Measurements from ENCODE around the gene VPS26A. TPM values are rescaled to one million over a fixed set of nuclear protein-coding genes. Genes with fewer than 3 reads are reported as not detected.
A peak's percentile ranks its signal among the peaks of the same experiment; 100 is the strongest.

VPS26A gene
- total RNA-seq, 1 experiment from 2014 or later: 44.7 TPM

- Histone ChIP-seq H3K9me2 (replicated peaks; ENCODE audit: low read length) (no peaks in the 10 kb centered on the region), H3K9me3 (ENCODE audit: low read length) (no peaks in the 10 kb centered on the region), H3K27ac (ENCODE audit: low read length) (no peak overlapping the region), H3K36me3 (ENCODE audit: low read depth, low read length) (peaks cover 32% of the 10 kb centered on the region; the same call in 1 of the 2 replicates), H3K4me3 (ENCODE audit: low read length) (peak overlapping the region; percentile 83), H2AFZ (ENCODE audit: low read length) (no peak overlapping the region), H3K4me1 (ENCODE audit: insufficient read depth, low read length) (peaks cover 23% of the 10 kb centered on the region), H4K20me1 (ENCODE audit: low read length) (peaks cover 25% of the 10 kb centered on the region), H3F3A (ENCODE audit: low read length, unreplicated experiment) (peaks cover 5% of the 10 kb centered on the region), H3K27me3 (ENCODE audit: low read length) (no peaks in the 10 kb centered on the region), H3K79me2 (ENCODE audit: low read length) (peaks cover 64% of the 10 kb centered on the region), H3K9ac (ENCODE audit: low read length) (peak overlapping the region; percentile 93), H3K4me2 (ENCODE audit: low read length) (peak overlapping the region; percentile 83)
- no TSS peak for BruUV-seq (replicated peaks)
- no peak for ATAC-seq
- TF ChIP-seq EZH2 (IDR thresholded peaks at IDR 0.05; ENCODE audit: low read length, unreplicated experiment) (no peak), CTCF (conservative IDR thresholded peaks at IDR 0.05; ENCODE audit: low read depth, low read length) (no peak), EZH2phosphoT487 (IDR thresholded peaks at IDR 0.05; ENCODE audit: borderline replicate concordance, low read length) (no peak)
- intact Hi-C loops (cut with micrococcal nuclease): loop anchor here (2.0 kb wide), 2 partner anchors 41 to 57 kb away; partner anchors contain the start of gene VPS26A
- no peak for DNase-seq
- ChIA-PET CTCF (no interaction called here), POLR2A (ENCODE audit: unreplicated experiment) (no interaction called here)
These were observed 57.5 kb downstream of the VPS26A start for GRCh38 chr10:69181433-69181832.

GRCh38 chr10:69182005-69182404 lies 58.0 kb downstream of the VPS26A start:
- no peaks in the 10 kb centered on the region for H3K9me2 ChIP-seq (replicated peaks; ENCODE audit: low read length)
- ATAC-seq: no peak
- peaks cover 5% of the 10 kb centered on the region for H3F3A ChIP-seq (ENCODE audit: low read length, unreplicated experiment)
- H2AFZ ChIP-seq (ENCODE audit: low read length): no peak overlapping the region
- no peak overlapping the region for H3K9ac ChIP-seq (ENCODE audit: low read length)
- H3K36me3 ChIP-seq (ENCODE audit: low read depth, low read length): peaks cover 37% of the 10 kb centered on the region
- no peaks in the 10 kb centered on the region for H3K27me3 ChIP-seq (ENCODE audit: low read length)
- peak overlapping the region; percentile 10; the same call in 1 of the 2 replicates for H3K4me2 ChIP-seq (ENCODE audit: low read length)
- TF ChIP-seq CTCF (conservative IDR thresholded peaks at IDR 0.05; ENCODE audit: low read depth, low read length) (no peak), EZH2phosphoT487 (IDR thresholded peaks at IDR 0.05; ENCODE audit: borderline replicate concordance, low read length) (no peak), EZH2 (IDR thresholded peaks at IDR 0.05; ENCODE audit: low read length, unreplicated experiment) (no peak)
- H3K4me1 ChIP-seq (ENCODE audit: insufficient read depth, low read length): peaks cover 23% of the 10 kb centered on the region
- H4K20me1 ChIP-seq (ENCODE audit: low read length): peaks cover 25% of the 10 kb centered on the region
- no peak overlapping the region for H3K27ac ChIP-seq (ENCODE audit: low read length)
- H3K9me3 ChIP-seq (ENCODE audit: low read length): no peaks in the 10 kb centered on the region
- H3K79me2 ChIP-seq (ENCODE audit: low read length): peaks cover 69% of the 10 kb centered on the region
- H3K4me3 ChIP-seq (ENCODE audit: low read length): no peak overlapping the region
- ChIA-PET POLR2A (ENCODE audit: unreplicated experiment) (no interaction called here), CTCF (no interaction called here)
- DNase-seq: no peak
- BruUV-seq (replicated peaks): no TSS peak
- intact Hi-C loops (cut with micrococcal nuclease): no loop called here

- peaks cover 5% of the 10 kb centered on the region for H3F3A ChIP-seq (ENCODE audit: low read length, unreplicated experiment)
- H3K9ac ChIP-seq (ENCODE audit: low read length): no peak overlapping the region
- peaks cover 73% of the 10 kb centered on the region for H3K36me3 ChIP-seq (ENCODE audit: low read depth, low read length)
- H3K27me3 ChIP-seq (ENCODE audit: low read length): no peaks in the 10 kb centered on the region
- intact Hi-C loops (cut with micrococcal nuclease): no loop called here
- H2AFZ ChIP-seq (ENCODE audit: low read length): no peak overlapping the region
- H3K9me3 ChIP-seq (ENCODE audit: low read length): no peaks in the 10 kb centered on the region
- POLR2A ChIA-PET (ENCODE audit: unreplicated experiment): interaction anchor here (0.6 kb wide), 1 partner anchor 320 kb away, joined by 3 read pairs; no protein-coding TSS in a partner anchor
- no peaks in the 10 kb centered on the region for H3K9me2 ChIP-seq (replicated peaks; ENCODE audit: low read length)
- no peak overlapping the region for H3K27ac ChIP-seq (ENCODE audit: low read length)
- H3K4me2 ChIP-seq (ENCODE audit: low read length): no peak overlapping the region
- no peak overlapping the region for H3K4me3 ChIP-seq (ENCODE audit: low read length)
- H4K20me1 ChIP-seq (ENCODE audit: low read length): peaks cover 19% of the 10 kb centered on the region
- peaks cover 8% of the 10 kb centered on the region for H3K4me1 ChIP-seq (ENCODE audit: insufficient read depth, low read length)
- no TSS peak for BruUV-seq (replicated peaks)
- CTCF ChIA-PET: no interaction called here
- no peak for DNase-seq
- peaks cover 62% of the 10 kb centered on the region for H3K79me2 ChIP-seq (ENCODE audit: low read length)
- TF ChIP-seq CTCF (conservative IDR thresholded peaks at IDR 0.05; ENCODE audit: low read depth, low read length): no peak
- no peak for ATAC-seq
These were observed 62.5 kb downstream of the VPS26A start for GRCh38 chr10:69186524-69186923.

Data from PC-3 (cell line).